ENCODE data around the gene ESYT1. TPM values are rescaled to one million over a fixed set of nuclear protein-coding genes. Genes with fewer than 3 reads are reported as not detected.

ESYT1 gene
- total RNA-seq, 1 experiment from 2014 or later = 111 TPM

DNA sequence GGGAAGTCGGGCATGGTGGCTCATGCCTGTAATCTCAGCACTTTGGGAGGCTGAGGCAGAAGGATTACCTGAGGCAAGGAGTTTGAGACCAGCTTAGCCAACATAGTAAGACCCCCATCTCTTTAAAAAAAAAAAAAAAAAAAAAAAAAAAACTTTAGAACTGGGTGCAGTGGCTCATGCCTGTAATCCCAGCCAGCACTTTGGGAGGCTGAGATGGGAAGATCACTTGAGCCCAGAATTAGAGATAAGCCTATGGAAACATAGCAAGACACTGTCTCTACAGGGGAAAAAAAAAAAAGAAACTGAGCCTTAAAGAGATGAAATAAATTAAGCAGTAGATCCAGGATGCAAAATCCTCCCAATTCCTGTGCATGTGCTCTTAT is 25.4 kb upstream of the ESYT1 start:
- no peak overlapping the region for H2BK20ac ChIP-seq (ENCODE audit: low read depth, low read length, poor library complexity, severe bottlenecking)
- WGBS (ENCODE audit: extremely low coverage, insufficient read length, low lambda C conversion rate) = no CpG with 5 or more reads among the region's 1 CpG
- peaks cover 31 to 78% (median 61%) of the 10 kb centered on the region in 3 experiments for H3K36me3 Mint-ChIP-seq (ENCODE audit: insufficient read depth in 1 of 3, low read depth in 3 of 3)
- peaks cover 17% of the 10 kb centered on the region; the same call in 1 of the 2 replicates for H3K79me2 ChIP-seq (ENCODE audit: insufficient read depth, low read length)
- no peak overlapping the region for H2BK5ac ChIP-seq (ENCODE audit: insufficient read length, low read length)
- no peak overlapping the region for H2BK12ac ChIP-seq (ENCODE audit: insufficient read length, low read depth, low read length)
- no peak overlapping the region for H3T11ph ChIP-seq (ENCODE audit: low read length)
- H3K9me3 ChIP-seq (ENCODE audit: control insufficient read depth, low read depth, low read length) = no peaks in the 10 kb centered on the region
- H3K27ac Mint-ChIP-seq = peak overlapping the region in 2 of 3 experiments; percentile 57 to 75; a peak in 2 of 7 replicates
- no peak overlapping the region for H2AK5ac ChIP-seq (ENCODE audit: insufficient read length, low read length)
- no peak overlapping the region for H2BK120ac ChIP-seq (ENCODE audit: low read depth, low read length, poor library complexity, severe bottlenecking)
- no peak for DNase-seq
- H3K4me3 Mint-ChIP-seq = peak overlapping the region in 1 of 2 experiments; percentile 95; a peak in 3 of 5 replicates
- H3K9me3 Mint-ChIP-seq = peaks cover 0 to 3% of the 10 kb centered on the region in 2 experiments; a peak in 1 of 5 replicates
- no peak overlapping the region for H3K23ac ChIP-seq (ENCODE audit: insufficient read length, low read depth, low read length)
- H4K91ac ChIP-seq (ENCODE audit: insufficient read length, low read depth, low read length) = no peak overlapping the region
- no peaks in the 10 kb centered on the region for H3K79me1 ChIP-seq (ENCODE audit: insufficient read depth, low read depth, low read length, poor library complexity, severe bottlenecking)
- no peak overlapping the region for H2BK15ac ChIP-seq (ENCODE audit: low read depth, low read length)
- H3K23me2 ChIP-seq (ENCODE audit: insufficient read length, low read depth, low read length, poor library complexity, severe bottlenecking) = peaks cover 8% of the 10 kb centered on the region
- no peak overlapping the region for H3K4me2 ChIP-seq (ENCODE audit: insufficient read depth, insufficient read length, low read length)
- H3K56ac ChIP-seq (ENCODE audit: insufficient read length, low read depth, low read length) = no peak overlapping the region
- TF ChIP-seq, protein P1, sequence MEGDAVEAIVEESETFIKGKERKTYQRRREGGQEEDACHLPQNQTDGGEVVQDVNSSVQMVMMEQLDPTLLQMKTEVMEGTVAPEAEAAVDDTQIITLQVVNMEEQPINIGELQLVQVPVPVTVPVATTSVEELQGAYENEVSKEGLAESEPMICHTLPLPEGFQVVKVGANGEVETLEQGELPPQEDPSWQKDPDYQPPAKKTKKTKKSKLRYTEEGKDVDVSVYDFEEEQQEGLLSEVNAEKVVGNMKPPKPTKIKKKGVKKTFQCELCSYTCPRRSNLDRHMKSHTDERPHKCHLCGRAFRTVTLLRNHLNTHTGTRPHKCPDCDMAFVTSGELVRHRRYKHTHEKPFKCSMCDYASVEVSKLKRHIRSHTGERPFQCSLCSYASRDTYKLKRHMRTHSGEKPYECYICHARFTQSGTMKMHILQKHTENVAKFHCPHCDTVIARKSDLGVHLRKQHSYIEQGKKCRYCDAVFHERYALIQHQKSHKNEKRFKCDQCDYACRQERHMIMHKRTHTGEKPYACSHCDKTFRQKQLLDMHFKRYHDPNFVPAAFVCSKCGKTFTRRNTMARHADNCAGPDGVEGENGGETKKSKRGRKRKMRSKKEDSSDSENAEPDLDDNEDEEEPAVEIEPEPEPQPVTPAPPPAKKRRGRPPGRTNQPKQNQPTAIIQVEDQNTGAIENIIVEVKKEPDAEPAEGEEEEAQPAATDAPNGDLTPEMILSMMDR (conservative IDR thresholded peaks at IDR 0.05) = no peak
- H3K27ac ChIP-seq (ENCODE audit: insufficient read length, low read depth, low read length) = no peak overlapping the region
- no peak overlapping the region for H3K9ac ChIP-seq (ENCODE audit: extremely low read depth, insufficient read length, low read length)
- H4K8ac ChIP-seq (replicated peaks; ENCODE audit: insufficient read length, low read depth, low read length) = no peak overlapping the region
- H2AFZ ChIP-seq (ENCODE audit: low read length) = no peak overlapping the region
- H4K5ac ChIP-seq (ENCODE audit: insufficient read length, low read depth, low read length) = no peak overlapping the region
- H3K4me1 Mint-ChIP-seq = peaks cover 22 to 27% of the 10 kb centered on the region in 2 experiments
- H3K27me3 ChIP-seq (ENCODE audit: insufficient read depth, low read length) = no peaks in the 10 kb centered on the region
- H4K20me1 ChIP-seq (ENCODE audit: control insufficient read depth, insufficient read depth, insufficient read length) = no peaks in the 10 kb centered on the region
- no peak overlapping the region for H3K4ac ChIP-seq (ENCODE audit: low read depth, low read length)
- H3K27me3 Mint-ChIP-seq (ENCODE audit: low read depth) = no peaks in the 10 kb centered on the region; the same call in 1 of the 2 replicates
- H3K4me1 ChIP-seq (ENCODE audit: insufficient read depth, low read length) = peaks cover 8% of the 10 kb centered on the region; the same call in 1 of the 2 replicates
- H3K18ac ChIP-seq (ENCODE audit: insufficient read length, low read depth, low read length) = no peak overlapping the region
- no peak overlapping the region for H3K14ac ChIP-seq (ENCODE audit: insufficient read depth, low read length)
